GM12878 (cell line): ENCODE results near the gene DNAJC6.

Experiments
- CHD1 ChIP-seq: IDR thresholded peaks from 2 replicates; pipeline ENCODE4 v1.6.1; 2012; ENCODE audit warnings: low read depth, low read length, improper control_type of control experiment
- EZH2 ChIP-seq: IDR thresholded peaks from 2 replicates; pipeline ENCODE4 v1.6.1; 2012; ENCODE audit warnings: low read depth, mild to moderate bottlenecking, control low read depth, inconsistent platforms, low read length, borderline replicate concordance; ENCODE audit not compliant: control insufficient read depth
- KDM1A ChIP-seq: fragments of 200-600 bp; sonication (generic); IDR thresholded peaks from 2 replicates; pipeline ENCODE4 v1.6.1; 2016; ENCODE audit warnings: borderline replicate concordance
- NR2C2 ChIP-seq: IDR thresholded peaks from 2 replicates; pipeline ENCODE4 v1.6.1; 2011; ENCODE audit warnings: borderline replicate concordance, low read depth; ENCODE audit not compliant: control insufficient read depth, insufficient read length
- POLR2AphosphoS2 ChIP-seq: IDR thresholded peaks from 2 replicates; pipeline ENCODE4 v1.6.1; 2011; ENCODE audit warnings: low read depth, mild to moderate bottlenecking, low read length, improper control_type of control experiment, moderate library complexity
- POLR2AphosphoS5 ChIP-seq: IDR thresholded peaks from 2 replicates; pipeline ENCODE4 v1.6.1; 2011; ENCODE audit warnings: mild to moderate bottlenecking, low read length, inconsistent platforms
- RFX5 ChIP-seq: IDR thresholded peaks from 2 replicates; pipeline ENCODE4 v1.6.1; 2011; ENCODE audit warnings: low read depth, low read length, improper control_type of control experiment
- SMAD1 ChIP-seq: fragments of 450-650 bp; IDR thresholded peaks from 2 replicates; pipeline ENCODE4 v1.6.1; 2018; ENCODE audit warnings: mild to moderate bottlenecking, low read depth; ENCODE audit not compliant: partially characterized antibody
- ZBED1 ChIP-seq: IDR thresholded peaks from 2 replicates; pipeline ENCODE4 v1.6.1; 2016; ENCODE audit warnings: borderline replicate concordance
- ZNF274 ChIP-seq: IDR thresholded peaks from one replicate; pipeline ENCODE4 v1.8.0; 2011; ENCODE audit not compliant: insufficient read length, insufficient read depth
- TF ChIP-seq, protein P1 (sequence below), 3 experiments: IDR thresholded peaks in 2 of 3; conservative IDR thresholded peaks in 1 of 3; 2 replicates each; pipeline ENCODE4 v1.5.1; 2011; ENCODE audit warnings: low read depth in 3 of 3, low read length in 3 of 3, mild to moderate bottlenecking in 3 of 3, control low read depth in 2 of 3, moderate library complexity in 2 of 3, inconsistent platforms in 1 of 3, mixed read lengths in 1 of 3; ENCODE audit not compliant: control insufficient read depth in 2 of 3, insufficient read depth in 1 of 3; ENCODE audit errors: extremely low read depth in 1 of 3
- TF ChIP-seq, protein P2 (sequence below): IDR thresholded peaks from 2 replicates; pipeline ENCODE4 v1.6.1; 2011; ENCODE audit warnings: low read depth, mild to moderate bottlenecking, low read length, moderate library complexity, borderline replicate concordance; ENCODE audit errors: extremely low read depth

DNA sequence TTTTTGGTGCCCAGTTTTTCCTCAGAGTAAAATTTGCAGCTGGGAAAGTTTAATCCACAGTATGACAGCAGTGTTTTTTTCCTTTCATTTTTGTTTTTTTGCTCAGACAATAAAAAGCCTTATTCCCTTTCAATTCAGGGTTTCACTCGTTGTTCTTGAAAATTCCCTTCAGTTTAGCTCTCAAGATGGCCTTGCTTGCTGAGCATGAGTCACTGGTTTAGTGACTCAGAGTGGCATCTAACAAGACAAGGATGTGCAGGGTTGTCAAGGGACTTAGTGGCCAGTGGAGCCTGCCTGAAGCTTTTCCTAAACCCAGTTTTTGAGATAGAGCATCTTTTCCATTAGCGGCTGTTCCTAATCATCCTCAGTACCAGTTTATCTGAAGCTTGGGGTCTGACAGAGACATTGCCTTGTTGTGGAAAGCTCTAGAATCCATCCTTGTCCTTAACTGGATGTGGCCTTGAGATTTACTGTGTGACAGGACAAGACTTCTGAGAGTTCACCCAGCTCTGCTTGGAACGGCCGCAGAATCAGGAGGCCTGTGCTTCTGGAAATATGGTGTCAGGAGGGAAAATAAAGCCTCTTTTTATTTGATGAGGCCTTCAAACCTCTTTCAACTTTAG is 48.4 kb upstream of the DNAJC6 start:
- TF ChIP-seq EZH2 = no peak
- TF ChIP-seq POLR2AphosphoS5 = no peak
- TF ChIP-seq POLR2AphosphoS2 = no peak
- no peak for TF ChIP-seq ZNF274
- TF ChIP-seq ZBED1 = no peak
- no peak for TF ChIP-seq CHD1
- no peak for TF ChIP-seq RFX5
- TF ChIP-seq, protein P1, sequence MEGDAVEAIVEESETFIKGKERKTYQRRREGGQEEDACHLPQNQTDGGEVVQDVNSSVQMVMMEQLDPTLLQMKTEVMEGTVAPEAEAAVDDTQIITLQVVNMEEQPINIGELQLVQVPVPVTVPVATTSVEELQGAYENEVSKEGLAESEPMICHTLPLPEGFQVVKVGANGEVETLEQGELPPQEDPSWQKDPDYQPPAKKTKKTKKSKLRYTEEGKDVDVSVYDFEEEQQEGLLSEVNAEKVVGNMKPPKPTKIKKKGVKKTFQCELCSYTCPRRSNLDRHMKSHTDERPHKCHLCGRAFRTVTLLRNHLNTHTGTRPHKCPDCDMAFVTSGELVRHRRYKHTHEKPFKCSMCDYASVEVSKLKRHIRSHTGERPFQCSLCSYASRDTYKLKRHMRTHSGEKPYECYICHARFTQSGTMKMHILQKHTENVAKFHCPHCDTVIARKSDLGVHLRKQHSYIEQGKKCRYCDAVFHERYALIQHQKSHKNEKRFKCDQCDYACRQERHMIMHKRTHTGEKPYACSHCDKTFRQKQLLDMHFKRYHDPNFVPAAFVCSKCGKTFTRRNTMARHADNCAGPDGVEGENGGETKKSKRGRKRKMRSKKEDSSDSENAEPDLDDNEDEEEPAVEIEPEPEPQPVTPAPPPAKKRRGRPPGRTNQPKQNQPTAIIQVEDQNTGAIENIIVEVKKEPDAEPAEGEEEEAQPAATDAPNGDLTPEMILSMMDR (IDR thresholded peaks at IDR 0.05 in 2 of 3, conservative IDR thresholded peaks at IDR 0.05 in 1 of 3; ENCODE audit: control insufficient read depth in 2 of 3, extremely low read depth in 1 of 3, insufficient read depth in 1 of 3, low read depth in 3 of 3, low read length in 3 of 3) = no peak
- TF ChIP-seq KDM1A = no peak
- no peak for TF ChIP-seq SMAD1
- TF ChIP-seq, protein P2, sequence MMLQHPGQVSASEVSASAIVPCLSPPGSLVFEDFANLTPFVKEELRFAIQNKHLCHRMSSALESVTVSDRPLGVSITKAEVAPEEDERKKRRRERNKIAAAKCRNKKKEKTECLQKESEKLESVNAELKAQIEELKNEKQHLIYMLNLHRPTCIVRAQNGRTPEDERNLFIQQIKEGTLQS = no peak
- TF ChIP-seq NR2C2 = no peak
